IPS-15b (cell line): Measurements from ENCODE around the gene ACSL6.

Experiments used
- H3K27me3 ChIP-seq: one replicate; pipeline ENCODE4 v1.6.1; 2013; ENCODE audit warnings: low read length; ENCODE audit not compliant: control insufficient read depth, insufficient read depth
- H3K36me3 ChIP-seq: one replicate; pipeline ENCODE4 v1.6.1; 2013; ENCODE audit warnings: low read length; ENCODE audit not compliant: control insufficient read depth, insufficient read depth
- H3K4me1 ChIP-seq: one replicate; pipeline ENCODE4 v1.6.1; 2013; ENCODE audit warnings: mild to moderate bottlenecking, low read length; ENCODE audit not compliant: control insufficient read depth, insufficient read depth
- H3K4me3 ChIP-seq: one replicate; pipeline ENCODE4 v1.5.1; 2013; ENCODE audit warnings: low read depth, low read length
- H3K9ac ChIP-seq: one replicate; pipeline ENCODE4 v1.6.1; 2013; ENCODE audit warnings: low read depth, mild to moderate bottlenecking, low read length
- H3K9me3 ChIP-seq: one replicate; pipeline ENCODE4 v1.6.1; 2013; ENCODE audit warnings: mild to moderate bottlenecking, low read length; ENCODE audit not compliant: control insufficient read depth, insufficient read depth

The ACSL6 gene

GRCh38 chr5:132033122-132033521, 21.7 kb upstream of the ACSL6 start:
- Histone ChIP-seq H3K27me3 (no peaks in the 10 kb centered on the region), H3K4me1 (no peaks in the 10 kb centered on the region), H3K9me3 (no peaks in the 10 kb centered on the region), H3K9ac (no peak overlapping the region), H3K4me3 (no peak overlapping the region), H3K36me3 (no peaks in the 10 kb centered on the region)

- H3K27me3 ChIP-seq, result no peaks in the 10 kb centered on the region
- H3K4me1 ChIP-seq, result no peaks in the 10 kb centered on the region
- H3K4me3 ChIP-seq, result no peak overlapping the region
- no peaks in the 10 kb centered on the region for H3K9me3 ChIP-seq
- no peaks in the 10 kb centered on the region for H3K36me3 ChIP-seq
- H3K9ac ChIP-seq, result no peak overlapping the region
Measured at GRCh38 chr5:132032196-132032595, 20.7 kb upstream of the ACSL6 start.

GRCh38 chr5:132030610-132031009, 19.2 kb upstream of the ACSL6 start:
- H3K4me3 ChIP-seq, result no peak overlapping the region
- H3K9me3 ChIP-seq, result no peaks in the 10 kb centered on the region
- H3K4me1 ChIP-seq, result no peaks in the 10 kb centered on the region
- H3K9ac ChIP-seq, result no peak overlapping the region
- H3K27me3 ChIP-seq, result no peaks in the 10 kb centered on the region
- no peaks in the 10 kb centered on the region for H3K36me3 ChIP-seq

- H3K9ac ChIP-seq, result no peak overlapping the region
- no peaks in the 10 kb centered on the region for H3K27me3 ChIP-seq
- no peaks in the 10 kb centered on the region for H3K36me3 ChIP-seq
- H3K9me3 ChIP-seq, result no peaks in the 10 kb centered on the region
- no peak overlapping the region for H3K4me3 ChIP-seq
- H3K4me1 ChIP-seq, result no peaks in the 10 kb centered on the region
Measured at GRCh38 chr5:132029609-132030330, 18.3 kb upstream of the ACSL6 start.

- no peaks in the 10 kb centered on the region for H3K9me3 ChIP-seq
- H3K9ac ChIP-seq, result no peak overlapping the region
- no peak overlapping the region for H3K4me3 ChIP-seq
- H3K4me1 ChIP-seq, result no peaks in the 10 kb centered on the region
- H3K27me3 ChIP-seq, result no peaks in the 10 kb centered on the region
- H3K36me3 ChIP-seq, result no peaks in the 10 kb centered on the region
Measured at GRCh38 chr5:132027027-132027426, 15.6 kb upstream of the ACSL6 start.

GRCh38 chr5:132026516-132027008, 15.1 kb upstream of the ACSL6 start:
- H3K27me3 ChIP-seq, result no peaks in the 10 kb centered on the region
- no peaks in the 10 kb centered on the region for H3K9me3 ChIP-seq
- H3K36me3 ChIP-seq, result no peaks in the 10 kb centered on the region
- H3K9ac ChIP-seq, result no peak overlapping the region
- H3K4me1 ChIP-seq, result no peaks in the 10 kb centered on the region
- H3K4me3 ChIP-seq, result no peak overlapping the region

- H3K9ac ChIP-seq, result no peak overlapping the region
- no peaks in the 10 kb centered on the region for H3K9me3 ChIP-seq
- no peaks in the 10 kb centered on the region for H3K36me3 ChIP-seq
- no peaks in the 10 kb centered on the region for H3K27me3 ChIP-seq
- H3K4me3 ChIP-seq, result no peak overlapping the region
- no peaks in the 10 kb centered on the region for H3K4me1 ChIP-seq
Measured at GRCh38 chr5:132025403-132025971, 14.0 kb upstream of the ACSL6 start.

- H3K27me3 ChIP-seq, result no peaks in the 10 kb centered on the region
- no peaks in the 10 kb centered on the region for H3K36me3 ChIP-seq
- H3K4me1 ChIP-seq, result no peaks in the 10 kb centered on the region
- H3K4me3 ChIP-seq, result no peak overlapping the region
- no peak overlapping the region for H3K9ac ChIP-seq
- no peaks in the 10 kb centered on the region for H3K9me3 ChIP-seq
Measured at GRCh38 chr5:132024789-132025402, 13.4 kb upstream of the ACSL6 start.

- Histone ChIP-seq H3K4me1 (no peaks in the 10 kb centered on the region), H3K9me3 (no peaks in the 10 kb centered on the region), H3K9ac (no peak overlapping the region), H3K4me3 (no peak overlapping the region), H3K36me3 (no peaks in the 10 kb centered on the region), H3K27me3 (no peaks in the 10 kb centered on the region)
Measured at GRCh38 chr5:132024117-132024435, 12.6 kb upstream of the ACSL6 start.

GRCh38 chr5:132023258-132024116, 12.0 kb upstream of the ACSL6 start:
- Histone ChIP-seq H3K27me3 (no peaks in the 10 kb centered on the region), H3K4me3 (no peak overlapping the region), H3K36me3 (no peaks in the 10 kb centered on the region), H3K9ac (no peak overlapping the region), H3K4me1 (no peaks in the 10 kb centered on the region), H3K9me3 (no peaks in the 10 kb centered on the region)

GRCh38 chr5:132022737-132023136, 11.3 kb upstream of the ACSL6 start:
- Histone ChIP-seq H3K9ac (no peak overlapping the region), H3K4me3 (no peak overlapping the region), H3K4me1 (no peaks in the 10 kb centered on the region), H3K27me3 (no peaks in the 10 kb centered on the region), H3K36me3 (no peaks in the 10 kb centered on the region), H3K9me3 (no peaks in the 10 kb centered on the region)
